Anterior cingulate cortex (tissue), 58 donors: ENCODE measurements around the gene CHMP4A.
"Not testable (repeated sequence)": the region's sequence is repeated elsewhere in the genome, so short reads cannot be mapped to it uniquely, and the experiment has no call there.

Experiments
- DNase-seq, 58 donors: peaks; one replicate each; lab custom pipeline; 2025; lab: John Stamatoyannopoulos, UW

CHMP4A gene

GRCh38 chr14:24249230-24250021, 36.1 kb upstream of the CHMP4A start:
- DNase-seq = no peak

- DNase-seq = no peak
These were observed 34.1 kb upstream of the CHMP4A start for GRCh38 chr14:24247422-24247821.

GRCh38 chr14:24246765-24247212, 33.5 kb upstream of the CHMP4A start:
- no peak for DNase-seq

- DNase-seq = not testable (repeated sequence)
These were observed 32.1 kb upstream of the CHMP4A start for GRCh38 chr14:24245350-24245749.

GRCh38 chr14:24243336-24243836, 30.1 kb upstream of the CHMP4A start:
- peak in 1 of 58 donors; percentile 30 for DNase-seq

GRCh38 chr14:24241829-24242443, 28.6 kb upstream of the CHMP4A start:
- DNase-seq = peak in 42 of 58 donors; percentile 34 to 99 (median 96)

- DNase-seq = no peak
These were observed 27.0 kb upstream of the CHMP4A start for GRCh38 chr14:24240110-24240918.

GRCh38 chr14:24238527-24239037, 25.3 kb upstream of the CHMP4A start:
- no peak for DNase-seq

GRCh38 chr14:24238123-24238522, 24.8 kb upstream of the CHMP4A start:
- no peak for DNase-seq

GRCh38 chr14:24237463-24237955, 24.2 kb upstream of the CHMP4A start:
- no peak for DNase-seq

GRCh38 chr14:24236689-24237462, 23.6 kb upstream of the CHMP4A start:
- no peak for DNase-seq

- no peak for DNase-seq
These were observed 22.8 kb upstream of the CHMP4A start for GRCh38 chr14:24235804-24236688.

GRCh38 chr14:24234095-24235005, 21.1 kb upstream of the CHMP4A start:
- no peak for DNase-seq

GRCh38 chr14:24233538-24233866, 20.2 kb upstream of the CHMP4A start:
- DNase-seq = peak in 1 of 58 donors; percentile 12

- DNase-seq = peak in 18 of 58 donors; percentile 34 to 98 (median 86)
These were observed 19.6 kb upstream of the CHMP4A start, which contains the start of gene GMPR2 for GRCh38 chr14:24232645-24233537. Gene GMPR2 (plus strand): TSS chr14:24232929. CDS start chr14:24233254, 325 bp downstream.

GRCh38 chr14:24232121-24232644, 18.9 kb upstream of the CHMP4A start, which contains the start of gene NEDD8:
Gene NEDD8 (minus strand): TSS chr14:24232367. CDS start chr14:24232267, 100 bp downstream.
- DNase-seq = peak; percentile 60 to 100 (median 93)
